Natural killer cell (primary cell): ENCODE results near the gene OR5AS1. TPM values are rescaled to one million over a fixed set of nuclear protein-coding genes. Genes with fewer than 3 reads are reported as not detected.

Experiments used
- ATAC-seq, 3 donors: fragments of 150-1000 bp in 2 of 3; fragments of 200-7000 bp in 1 of 3; cut with Tn5 transposase; 1 replicate in 1 of 3; 2 replicates in 2 of 3; pipeline ENCODE4 v1.10.0; 2021; ENCODE audit warnings: mild to moderate bottlenecking in 2 of 3, moderate library complexity in 2 of 3
- DNase-seq, 2 donors: peaks; one replicate each; pipeline versions ENCODE4 v3.0.0 to v3.0.0-alpha.2; 2013 to 2021; ENCODE audit warnings: mixed read lengths in 1 of 2
- H3K27ac ChIP-seq: one replicate; pipeline ENCODE4 v1.5.1; 2013; ENCODE audit warnings: mild to moderate bottlenecking, low read length
- H3K27me3 ChIP-seq: one replicate; pipeline ENCODE4 v1.6.1; 2013; ENCODE audit warnings: low read length; ENCODE audit not compliant: control insufficient read depth, insufficient read depth
- H3K36me3 ChIP-seq: one replicate; pipeline ENCODE4 v1.6.1; 2013; ENCODE audit warnings: low read length; ENCODE audit not compliant: control insufficient read depth, insufficient read depth
- H3K4me1 ChIP-seq: one replicate; pipeline ENCODE4 v1.6.1; 2013; ENCODE audit warnings: low read length; ENCODE audit not compliant: control insufficient read depth, insufficient read depth
- H3K4me3 ChIP-seq: one replicate; pipeline ENCODE4 v1.5.1; 2013; ENCODE audit warnings: low read length
- H3K9me3 ChIP-seq: one replicate; pipeline ENCODE4 v1.6.1; 2013; ENCODE audit warnings: low read length; ENCODE audit not compliant: control insufficient read depth, insufficient read depth
- H3K27ac Mint-ChIP-seq, 2 donors: one replicate each; pipeline ENCODE4 v1.8.0; 2022; ENCODE audit warnings: mild to moderate bottlenecking in 2 of 2, mixed read lengths in 2 of 2, moderate library complexity in 1 of 2
- H3K27me3 Mint-ChIP-seq, 2 donors: one replicate each; pipeline ENCODE4 v1.8.0; 2022; ENCODE audit warnings: low read depth in 2 of 2, mixed read lengths in 2 of 2
- H3K36me3 Mint-ChIP-seq: one replicate; pipeline ENCODE4 v1.8.0; 2022; ENCODE audit warnings: mixed read lengths
- H3K4me1 Mint-ChIP-seq, 2 donors: one replicate each; pipeline ENCODE4 v1.8.0; 2022; ENCODE audit warnings: mixed read lengths in 2 of 2
- H3K4me3 Mint-ChIP-seq: one replicate; pipeline ENCODE4 v1.8.0; 2022; ENCODE audit warnings: mild to moderate bottlenecking, moderate library complexity, mixed read lengths
- H3K9me3 Mint-ChIP-seq, 2 donors: one replicate each; pipeline ENCODE4 v1.8.0; 2022; ENCODE audit warnings: mixed read lengths in 2 of 2
- WGBS: methylation state at CpG from one replicate; pipeline ENCODE4 v1.1.7; 2013; ENCODE audit warnings: missing lambda C conversion rate; ENCODE audit not compliant: insufficient coverage; 5-methylcytosine and 5-hydroxymethylcytosine counted together
- intact Hi-C: fragments of 100-400 bp; cut with micrococcal nuclease; formaldehyde crosslinking; loops from one replicate; pipeline ENCODE4 v1.14.2; 2022
- total RNA-seq, 4 donors: library from RNA; stranded (reverse); fragments of 120-200 nt in 1 of 4; gene quantifications; one replicate each; pipeline versions ENCODE4 v1.2.3 to v1.2.4, GENCODE V29; 2013 to 2022
- TF ChIP-seq, protein P1 (sequence below): fragments of 200-600 bp; IDR thresholded peaks from one replicate; pipeline ENCODE4 v1.8.0; 2022; ENCODE audit warnings: antibody characterized with exemption

Gene OR5AS1
- not detected for total RNA-seq
- total RNA-seq (2013) = not detected

DNA sequence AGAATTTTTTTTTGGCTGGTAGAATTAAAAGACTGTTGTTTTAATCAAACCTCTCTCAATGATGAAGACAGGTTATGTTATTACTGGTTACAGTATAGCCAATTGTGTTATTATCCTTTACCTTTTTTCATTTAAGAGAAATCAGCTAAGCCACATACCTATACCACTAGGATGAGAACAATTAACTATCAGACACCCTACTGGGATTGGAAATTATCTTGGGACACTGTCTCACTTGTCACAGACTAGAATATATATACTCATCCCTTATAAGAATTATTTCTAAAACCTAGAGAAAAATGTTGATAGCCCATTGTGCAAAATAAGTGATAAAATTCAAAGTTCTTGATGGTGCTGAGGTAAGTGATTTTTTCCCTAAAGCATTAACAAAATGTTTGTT is at the start of gene OR5AS1:
Gene OR5AS1 (plus strand): TSS at position 301 of the 400 bp plus-strand sequence. CDS start 2,765 bp downstream, outside the sequence.
- TF ChIP-seq, protein P1, sequence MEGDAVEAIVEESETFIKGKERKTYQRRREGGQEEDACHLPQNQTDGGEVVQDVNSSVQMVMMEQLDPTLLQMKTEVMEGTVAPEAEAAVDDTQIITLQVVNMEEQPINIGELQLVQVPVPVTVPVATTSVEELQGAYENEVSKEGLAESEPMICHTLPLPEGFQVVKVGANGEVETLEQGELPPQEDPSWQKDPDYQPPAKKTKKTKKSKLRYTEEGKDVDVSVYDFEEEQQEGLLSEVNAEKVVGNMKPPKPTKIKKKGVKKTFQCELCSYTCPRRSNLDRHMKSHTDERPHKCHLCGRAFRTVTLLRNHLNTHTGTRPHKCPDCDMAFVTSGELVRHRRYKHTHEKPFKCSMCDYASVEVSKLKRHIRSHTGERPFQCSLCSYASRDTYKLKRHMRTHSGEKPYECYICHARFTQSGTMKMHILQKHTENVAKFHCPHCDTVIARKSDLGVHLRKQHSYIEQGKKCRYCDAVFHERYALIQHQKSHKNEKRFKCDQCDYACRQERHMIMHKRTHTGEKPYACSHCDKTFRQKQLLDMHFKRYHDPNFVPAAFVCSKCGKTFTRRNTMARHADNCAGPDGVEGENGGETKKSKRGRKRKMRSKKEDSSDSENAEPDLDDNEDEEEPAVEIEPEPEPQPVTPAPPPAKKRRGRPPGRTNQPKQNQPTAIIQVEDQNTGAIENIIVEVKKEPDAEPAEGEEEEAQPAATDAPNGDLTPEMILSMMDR = no peak
- Mint-ChIP-seq H3K9me3 (peaks cover 11 to 14% of the 10 kb centered on the region in 2 donors), H3K4me1 (no peaks in the 10 kb centered on the region), H3K36me3 (no peaks in the 10 kb centered on the region), H3K27me3 (no peaks in the 10 kb centered on the region), H3K27ac (no peak within 1 kb of the TSS), H3K4me3 (no peak within 1 kb of the TSS)
- H3K27ac ChIP-seq = no peak within 1 kb of the TSS
- H3K4me1 ChIP-seq = no peaks in the 10 kb centered on the region
- DNase-seq = no peak
- H3K27me3 ChIP-seq = no peaks in the 10 kb centered on the region
- H3K9me3 ChIP-seq = no peaks in the 10 kb centered on the region
- no peak for ATAC-seq
- intact Hi-C loops = no loop called here
- no peak within 1 kb of the TSS for H3K4me3 ChIP-seq
- no peaks in the 10 kb centered on the region for H3K36me3 ChIP-seq

DNA sequence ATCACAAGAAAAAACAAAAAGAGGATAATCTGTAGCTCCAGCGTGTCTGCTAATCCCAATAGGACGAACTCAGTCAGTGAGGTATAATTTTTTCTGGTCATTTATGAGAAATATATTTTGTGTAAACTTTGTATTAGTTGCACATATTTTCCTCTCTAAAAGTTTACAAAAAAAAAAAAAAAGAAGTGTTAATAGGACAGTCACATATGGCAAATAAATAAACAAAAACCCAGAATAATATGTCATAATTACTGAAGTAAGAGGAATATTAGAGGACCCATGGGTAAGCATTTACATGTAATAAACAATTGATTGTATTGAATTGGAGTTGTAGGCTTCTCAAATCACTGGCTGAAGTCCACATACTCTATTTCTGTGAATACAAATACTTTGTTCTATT is 32.9 kb upstream of the OR5AS1 start, which contains the start of gene OR5F1:
Gene OR5F1 (minus strand): TSS at position 101 of the 400 bp plus-strand sequence. CDS start 0 bp downstream, at position 101.
- ATAC-seq (no peak), DNase-seq (no peak)
- Mint-ChIP-seq H3K9me3 (peaks cover 15 to 21% of the 10 kb centered on the region in 2 donors), H3K36me3 (peaks cover 7% of the 10 kb centered on the region), H3K4me3 (no peak within 1 kb of the TSS), H3K27ac (no peak within 1 kb of the TSS), H3K27me3 (no peaks in the 10 kb centered on the region), H3K4me1 (no peaks in the 10 kb centered on the region)
- Histone ChIP-seq H3K9me3 (peaks cover 2% of the 10 kb centered on the region), H3K4me3 (no peak within 1 kb of the TSS), H3K4me1 (no peaks in the 10 kb centered on the region), H3K36me3 (no peaks in the 10 kb centered on the region), H3K27ac (no peak within 1 kb of the TSS), H3K27me3 (no peaks in the 10 kb centered on the region)
- intact Hi-C loops = no loop called here
- 66% methylated on average over 2 of the region's 2 CpGs for WGBS
- TF ChIP-seq, protein P1 = no peak

DNA sequence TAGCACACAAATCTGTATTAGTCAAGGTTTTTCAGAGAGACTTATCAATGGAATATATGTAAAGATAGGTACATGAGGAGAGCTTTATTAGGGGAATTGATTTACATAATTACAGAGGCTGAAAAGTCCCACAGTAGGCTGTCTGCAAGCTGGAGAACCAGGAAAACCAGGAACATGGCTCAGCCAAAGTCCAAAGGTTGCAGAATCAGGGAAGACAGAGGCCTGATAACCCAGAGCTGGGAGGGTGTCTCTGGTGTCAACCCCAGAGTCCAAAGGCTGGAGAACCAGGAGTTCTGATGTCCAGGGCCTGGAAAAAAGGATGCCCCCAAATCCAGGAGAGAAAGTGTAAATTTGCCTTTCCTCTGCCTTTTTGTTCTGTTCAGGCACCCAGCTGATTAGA is 16.7 kb upstream of the OR5AS1 start:
- Mint-ChIP-seq H3K9me3 (peaks cover 10 to 23% of the 10 kb centered on the region in 2 donors), H3K27ac (no peak overlapping the region), H3K4me1 (no peaks in the 10 kb centered on the region), H3K36me3 (peaks cover 8% of the 10 kb centered on the region), H3K27me3 (no peaks in the 10 kb centered on the region), H3K4me3 (no peak overlapping the region)
- Histone ChIP-seq H3K27me3 (no peaks in the 10 kb centered on the region), H3K4me3 (no peak overlapping the region), H3K27ac (no peak overlapping the region), H3K36me3 (no peaks in the 10 kb centered on the region), H3K4me1 (no peaks in the 10 kb centered on the region), H3K9me3 (peaks cover 14% of the 10 kb centered on the region)
- ATAC-seq (no peak), DNase-seq (no peak)
- TF ChIP-seq, protein P1 = no peak
- intact Hi-C loops = no loop called here

DNA sequence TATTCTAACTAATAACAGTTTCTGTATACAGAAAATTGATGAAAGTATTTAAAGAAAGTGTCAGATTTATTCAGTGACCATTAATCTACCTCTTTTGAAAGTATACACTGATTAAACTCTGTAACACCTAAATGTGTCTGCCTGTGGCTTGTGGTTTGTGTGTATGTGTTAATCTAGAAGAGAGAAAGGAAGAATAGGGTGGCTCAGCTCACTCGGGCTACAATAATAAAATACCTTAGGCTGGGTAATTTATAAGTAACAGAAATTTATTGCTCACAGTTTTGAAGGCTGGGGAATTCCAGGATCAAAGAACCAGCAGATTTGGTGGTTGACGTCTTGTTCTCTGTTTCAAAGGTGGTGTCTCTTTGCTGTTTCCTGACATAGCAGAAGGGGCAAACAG is 13.6 kb upstream of the OR5AS1 start:
- H3K36me3 Mint-ChIP-seq = peaks cover 8% of the 10 kb centered on the region

More for the DNA sequence above, 13.6 kb upstream of the OR5AS1 start:
- H3K4me3 Mint-ChIP-seq = no peak overlapping the region
- no peaks in the 10 kb centered on the region for H3K27me3 ChIP-seq
- DNase-seq (no peak), ATAC-seq (no peak)
- no peaks in the 10 kb centered on the region for H3K27me3 Mint-ChIP-seq
- 69% methylated on average over 1 of the region's 2 CpGs for WGBS
- H3K4me1 Mint-ChIP-seq = no peaks in the 10 kb centered on the region
- H3K36me3 ChIP-seq = no peaks in the 10 kb centered on the region
- no peak overlapping the region for H3K4me3 ChIP-seq
- no peaks in the 10 kb centered on the region for H3K4me1 ChIP-seq
- H3K9me3 Mint-ChIP-seq = peaks cover 13 to 24% of the 10 kb centered on the region in 2 donors
- TF ChIP-seq, protein P1 = no peak
- intact Hi-C loops = no loop called here
- H3K27ac ChIP-seq = no peak overlapping the region
- H3K27ac Mint-ChIP-seq = no peak overlapping the region
- peaks cover 15% of the 10 kb centered on the region for H3K9me3 ChIP-seq
